Epithelial cell of umbilical artery (primary cell): ENCODE results near the gene PARG. TPM values are rescaled to one million over a fixed set of nuclear protein-coding genes. Genes with fewer than 3 reads are reported as not detected.

ENCODE experiments used
- total RNA-seq: library from RNA; depleted of rRNA; stranded (reverse); fragments of >200 nt; gene quantifications from 2 replicates; pipeline ENCODE4 v1.2.3, GENCODE V29; 2014

Gene PARG
- total RNA-seq, result 28.3 and 30.2 TPM in 2 replicates

GRCh38 chr10:49941447-49942338 is at the start of gene PARG, which contains the start of gene TIMM23B:
PARG (minus strand) TSS chr10:49942027; CDS start chr10:49941725, 302 bp downstream.
TIMM23B (plus strand) TSS chr10:49942053; CDS start chr10:49942195, 142 bp downstream.

GRCh38 chr10:49988376-49988775 is 46.5 kb upstream of the PARG start, which contains the start of gene AGAP6:
AGAP6 (plus strand) TSS chr10:49988406; CDS start chr10:49988716, 310 bp downstream.

Other genes with a start within 250 kb of the PARG start
- gene OGDHL, start 179.7 kb downstream of the PARG start, total RNA-seq, result 0.91 and 1.6 TPM in 2 replicates
- gene TIMM23B, start within 50 bp of the PARG start, total RNA-seq, result 16.9 and 21.0 TPM in 2 replicates
- gene AGAP6, start 46.4 kb upstream of the PARG start, total RNA-seq, result 2.3 and 2.9 TPM in 2 replicates
- 27.6 and 38.3 TPM in 2 replicates for gene WASHC2A, start 125.9 kb upstream of the PARG start, total RNA-seq